Effector memory CD4-positive, alpha-beta T cell (primary cell): ENCODE measurements around the gene DNAH11.

Source experiments
- DNase-seq, 3 donors: peaks; one replicate each; pipeline ENCODE4 v3.0.0-alpha.2; 2020
- H3K27ac ChIP-seq: 2 replicates; pipeline ENCODE4 v1.7.0; 2013; ENCODE audit warnings: mild to moderate bottlenecking, low read length, moderate library complexity; ENCODE audit not compliant: insufficient read depth, poor library complexity, severe bottlenecking
- H3K27me3 ChIP-seq: replicated peaks from 2 replicates; pipeline ENCODE4 v1.7.0; 2013; ENCODE audit warnings: mild to moderate bottlenecking, low read length; ENCODE audit not compliant: insufficient read depth, control insufficient read depth, poor library complexity, severe bottlenecking
- H3K36me3 ChIP-seq: 2 replicates; pipeline ENCODE4 v1.7.0; 2013; ENCODE audit warnings: mild to moderate bottlenecking, low read length, moderate library complexity; ENCODE audit not compliant: control insufficient read depth, insufficient read depth
- H3K4me1 ChIP-seq: 2 replicates; pipeline ENCODE4 v1.7.0; 2013; ENCODE audit warnings: low read length, mild to moderate bottlenecking; ENCODE audit not compliant: control insufficient read depth, insufficient read depth, poor library complexity, severe bottlenecking
- H3K4me3 ChIP-seq: 2 replicates; pipeline ENCODE4 v1.7.0; 2013; ENCODE audit warnings: low read length, low read depth, mild to moderate bottlenecking; ENCODE audit not compliant: insufficient read depth, poor library complexity, severe bottlenecking
- H3K9me3 ChIP-seq: 2 replicates; pipeline ENCODE4 v1.7.0; 2013; ENCODE audit warnings: mild to moderate bottlenecking, low read length, moderate library complexity; ENCODE audit not compliant: control insufficient read depth

The DNAH11 gene

DNA sequence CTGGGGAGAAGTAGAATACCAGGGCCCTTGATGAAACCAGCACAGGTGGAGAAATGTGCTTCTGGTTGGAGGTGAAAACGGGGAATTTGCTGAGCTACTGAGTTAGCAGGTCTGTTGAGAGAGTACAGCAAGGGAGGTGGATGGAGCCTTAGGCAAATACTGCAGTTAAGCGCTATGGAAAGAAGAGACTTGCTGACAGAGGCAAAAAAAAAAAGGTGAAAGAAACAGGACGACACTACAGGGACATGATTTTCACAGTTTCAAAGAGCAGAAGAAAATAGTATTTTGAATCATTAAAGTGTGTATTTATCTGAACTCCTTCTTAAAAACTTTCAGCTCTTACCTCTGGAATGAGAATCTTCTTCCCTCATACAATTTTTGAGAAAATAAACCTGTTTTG is 159.5 kb downstream of the DNAH11 start:
- Histone ChIP-seq H3K4me1 (no peaks in the 10 kb centered on the region), H3K36me3 (no peaks in the 10 kb centered on the region), H3K27ac (no peak overlapping the region), H3K27me3 (no peaks in the 10 kb centered on the region), H3K9me3 (no peaks in the 10 kb centered on the region), H3K4me3 (no peak overlapping the region)
- no peak for DNase-seq

DNA sequence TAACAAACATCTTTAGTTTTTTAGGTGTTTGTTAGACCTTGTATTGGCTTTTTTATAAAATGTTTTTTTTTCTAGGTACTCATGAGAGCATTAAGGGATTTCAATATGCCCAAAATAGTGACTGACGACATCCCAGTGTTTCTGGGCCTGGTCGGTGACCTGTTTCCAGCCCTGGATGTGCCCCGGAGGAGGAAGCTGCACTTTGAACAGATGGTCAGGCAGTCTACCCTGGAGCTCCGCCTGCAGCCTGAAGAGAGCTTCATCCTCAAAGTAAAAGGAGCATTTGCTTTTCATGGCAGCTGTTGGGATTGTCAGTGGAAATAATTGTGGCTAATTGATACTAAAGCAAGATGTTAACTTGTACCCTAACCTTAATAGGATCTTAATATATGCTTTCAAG is 161.5 kb downstream of the DNAH11 start:
- H3K27ac ChIP-seq: no peak overlapping the region
- H3K27me3 ChIP-seq: no peaks in the 10 kb centered on the region
- no peaks in the 10 kb centered on the region for H3K9me3 ChIP-seq
- H3K4me1 ChIP-seq: no peaks in the 10 kb centered on the region
- no peaks in the 10 kb centered on the region for H3K36me3 ChIP-seq
- no peak for DNase-seq
- H3K4me3 ChIP-seq: no peak overlapping the region

DNA sequence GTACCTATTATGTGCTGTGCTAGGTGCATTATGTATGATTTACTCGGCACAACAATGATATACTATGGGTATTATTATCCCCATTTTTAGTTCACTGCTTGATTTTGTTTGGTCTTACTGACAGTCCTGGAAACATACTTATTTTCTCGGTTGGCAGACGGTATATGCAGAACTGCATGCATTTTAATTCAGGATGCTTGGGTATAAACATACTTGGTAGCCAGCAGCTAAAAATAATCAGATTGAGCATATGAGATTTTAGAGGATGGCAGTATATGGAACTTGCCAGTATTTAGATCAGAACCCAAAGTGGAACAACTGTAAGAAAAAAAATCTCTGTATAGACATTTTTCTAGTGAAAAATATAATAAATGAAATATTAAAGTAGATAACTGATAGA is 163.3 kb downstream of the DNAH11 start:
- Histone ChIP-seq H3K27me3 (no peaks in the 10 kb centered on the region), H3K36me3 (no peaks in the 10 kb centered on the region), H3K4me1 (no peaks in the 10 kb centered on the region), H3K27ac (no peak overlapping the region), H3K4me3 (no peak overlapping the region), H3K9me3 (no peaks in the 10 kb centered on the region)
- DNase-seq: no peak

DNA sequence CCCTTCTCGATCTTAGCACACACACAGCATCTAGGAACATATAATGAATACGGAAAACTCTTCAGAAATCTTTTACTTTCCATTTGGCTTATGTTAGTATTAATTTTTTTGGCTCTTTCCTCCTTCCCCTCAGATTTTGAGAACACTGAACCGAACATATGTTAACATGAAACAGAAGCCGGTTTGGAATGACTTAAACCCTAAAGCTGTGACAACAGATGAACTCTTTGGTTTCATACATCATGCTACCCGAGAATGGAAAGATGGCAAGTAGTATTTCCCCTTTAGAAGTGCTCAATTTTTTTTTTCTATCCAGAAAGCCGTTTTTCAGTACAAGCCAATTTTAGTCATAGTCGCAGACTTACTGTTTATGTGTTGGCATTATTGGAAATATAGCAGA is 164.7 kb downstream of the DNAH11 start:
- no peaks in the 10 kb centered on the region for H3K36me3 ChIP-seq
- H3K4me1 ChIP-seq: no peaks in the 10 kb centered on the region
- H3K27ac ChIP-seq: no peak overlapping the region
- no peaks in the 10 kb centered on the region for H3K9me3 ChIP-seq
- no peak for DNase-seq
- no peak overlapping the region for H3K4me3 ChIP-seq
- no peaks in the 10 kb centered on the region for H3K27me3 ChIP-seq

DNA sequence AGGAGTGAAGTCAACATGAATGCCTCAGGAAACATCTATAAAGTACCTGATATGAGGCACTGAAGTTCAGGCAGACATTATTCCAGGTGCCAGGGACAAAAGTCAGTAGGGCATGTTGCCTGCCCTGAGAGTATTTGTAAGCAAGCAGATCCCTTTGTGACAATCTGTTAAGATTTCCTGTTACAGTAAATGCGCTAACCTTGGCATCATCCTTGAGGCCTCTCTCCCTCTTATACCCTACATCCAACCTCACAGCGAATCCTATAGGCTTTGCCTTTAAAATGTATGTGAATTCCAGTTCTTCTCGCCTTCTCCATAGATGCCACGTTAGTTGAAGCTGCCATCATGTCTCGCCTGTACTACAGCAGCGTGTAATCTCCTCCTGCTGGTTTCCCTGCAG is 165.3 kb downstream of the DNAH11 start:
- H3K9me3 ChIP-seq: no peaks in the 10 kb centered on the region
- H3K4me1 ChIP-seq: no peaks in the 10 kb centered on the region
- H3K4me3 ChIP-seq: no peak overlapping the region
- no peak for DNase-seq
- no peaks in the 10 kb centered on the region for H3K27me3 ChIP-seq
- no peak overlapping the region for H3K27ac ChIP-seq
- H3K36me3 ChIP-seq: no peaks in the 10 kb centered on the region

DNA sequence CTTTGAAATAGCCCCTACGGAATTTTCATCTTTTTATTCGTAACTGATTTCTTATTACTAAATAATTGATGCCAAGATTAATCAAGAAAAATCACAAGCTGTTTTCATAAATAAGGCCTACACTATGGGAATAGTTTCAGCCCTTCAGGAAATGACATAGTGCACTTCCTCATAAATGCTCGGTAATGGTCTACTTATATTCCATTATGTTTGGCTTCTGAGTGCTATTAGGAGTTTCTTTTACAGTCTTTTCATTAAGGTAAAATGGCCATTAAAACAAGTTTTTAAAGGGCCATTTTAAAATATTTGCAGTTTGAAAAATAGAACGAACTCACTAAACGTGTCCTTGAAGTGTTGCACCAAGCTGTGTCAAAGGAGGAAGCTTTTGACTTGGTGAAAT is 174.5 kb downstream of the DNAH11 start:
- H3K27me3 ChIP-seq: no peaks in the 10 kb centered on the region
- H3K4me3 ChIP-seq: no peak overlapping the region
- DNase-seq: no peak
- no peaks in the 10 kb centered on the region for H3K4me1 ChIP-seq
- H3K36me3 ChIP-seq: no peaks in the 10 kb centered on the region
- H3K9me3 ChIP-seq: no peaks in the 10 kb centered on the region
- no peak overlapping the region for H3K27ac ChIP-seq

DNA sequence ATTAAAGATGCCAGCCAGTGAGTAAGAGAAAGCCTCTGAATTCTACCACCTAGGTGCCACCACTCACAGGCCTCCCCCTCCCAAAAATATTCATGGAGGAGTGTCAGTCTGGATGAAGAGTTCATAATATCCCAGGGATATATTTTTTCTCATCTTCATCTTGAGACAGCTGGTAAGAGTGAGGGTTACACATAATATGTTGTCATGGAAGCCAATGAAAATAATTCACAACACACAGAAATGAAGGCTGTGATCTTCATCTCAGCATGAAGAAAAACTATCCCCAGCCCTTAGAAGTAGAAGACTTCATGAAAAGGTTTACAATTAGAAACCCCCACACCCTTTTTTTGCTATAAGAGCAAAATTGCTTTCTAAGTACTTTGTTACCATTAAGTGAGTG is 175.6 kb downstream of the DNAH11 start:
- Histone ChIP-seq H3K9me3 (no peaks in the 10 kb centered on the region), H3K4me1 (no peaks in the 10 kb centered on the region), H3K27me3 (no peaks in the 10 kb centered on the region), H3K4me3 (no peak overlapping the region), H3K27ac (no peak overlapping the region), H3K36me3 (no peaks in the 10 kb centered on the region)
- no peak for DNase-seq

DNA sequence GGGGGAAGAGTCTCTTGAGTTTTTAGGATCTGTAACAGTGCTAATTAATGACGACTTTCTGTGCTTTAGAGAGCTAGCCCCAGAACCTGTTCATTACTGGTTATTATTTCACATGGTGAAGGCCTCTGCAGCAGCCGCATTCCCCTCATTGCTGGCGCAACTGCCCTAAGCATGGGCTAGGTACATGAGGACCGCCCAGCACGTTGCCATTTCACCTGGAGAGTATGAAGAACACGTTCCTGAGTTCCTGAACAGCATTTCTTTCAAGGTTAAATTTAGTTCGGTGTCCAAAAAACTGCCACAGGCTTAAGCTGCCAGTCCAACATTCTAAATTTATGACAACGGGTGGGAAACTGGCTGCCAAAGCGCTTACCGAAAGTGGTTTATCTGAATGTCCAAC is 177.0 kb downstream of the DNAH11 start:
- Histone ChIP-seq H3K27ac (no peak overlapping the region), H3K4me3 (no peak overlapping the region), H3K27me3 (no peaks in the 10 kb centered on the region), H3K4me1 (no peaks in the 10 kb centered on the region), H3K9me3 (no peaks in the 10 kb centered on the region), H3K36me3 (no peaks in the 10 kb centered on the region)
- no peak for DNase-seq

DNA sequence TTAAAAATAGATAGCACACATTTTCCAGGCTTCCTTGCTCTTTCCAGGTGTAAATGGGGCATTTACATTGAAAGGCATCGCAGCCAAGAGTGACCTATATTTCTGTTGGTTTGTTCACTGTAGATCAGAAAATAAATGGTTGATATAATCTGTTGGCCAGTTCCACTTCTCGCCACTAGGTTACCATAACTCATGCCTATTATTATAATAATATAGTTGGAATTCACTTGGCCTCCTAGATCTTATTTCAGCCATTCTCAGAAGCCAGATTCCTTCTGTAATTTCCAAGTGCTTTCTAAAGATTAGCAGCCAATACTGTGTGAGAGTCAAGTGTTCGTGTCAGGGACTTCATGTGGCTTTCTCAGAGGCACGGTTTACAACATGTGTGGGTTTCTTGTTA is 179.5 kb downstream of the DNAH11 start:
- no peak overlapping the region for H3K4me3 ChIP-seq
- no peaks in the 10 kb centered on the region for H3K9me3 ChIP-seq
- no peak for DNase-seq
- no peaks in the 10 kb centered on the region for H3K36me3 ChIP-seq
- no peak overlapping the region for H3K27ac ChIP-seq
- no peaks in the 10 kb centered on the region for H3K4me1 ChIP-seq
- H3K27me3 ChIP-seq: no peaks in the 10 kb centered on the region

DNA sequence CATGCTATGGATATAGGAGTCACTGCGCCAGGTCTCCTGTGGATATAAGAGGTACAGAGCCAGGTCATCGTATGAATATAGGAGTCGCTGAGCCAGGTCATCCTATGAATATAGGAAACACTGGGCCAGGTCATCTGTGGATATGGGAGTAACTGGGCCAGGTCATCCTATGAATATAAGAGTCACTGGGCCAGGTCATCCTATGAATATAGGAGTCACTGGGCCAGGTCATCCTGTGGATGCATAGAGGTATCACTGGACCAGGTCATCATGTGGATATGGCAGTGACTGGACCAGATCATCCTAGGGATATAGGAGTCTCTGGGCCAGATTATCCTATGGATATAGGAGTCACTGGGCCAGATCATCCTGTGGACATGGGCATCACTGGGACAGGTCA is 181.7 kb downstream of the DNAH11 start:
- Histone ChIP-seq H3K36me3 (no peaks in the 10 kb centered on the region), H3K9me3 (no peaks in the 10 kb centered on the region), H3K27ac (no peak overlapping the region), H3K4me1 (no peaks in the 10 kb centered on the region), H3K27me3 (no peaks in the 10 kb centered on the region), H3K4me3 (no peak overlapping the region)
- no peak for DNase-seq

DNA sequence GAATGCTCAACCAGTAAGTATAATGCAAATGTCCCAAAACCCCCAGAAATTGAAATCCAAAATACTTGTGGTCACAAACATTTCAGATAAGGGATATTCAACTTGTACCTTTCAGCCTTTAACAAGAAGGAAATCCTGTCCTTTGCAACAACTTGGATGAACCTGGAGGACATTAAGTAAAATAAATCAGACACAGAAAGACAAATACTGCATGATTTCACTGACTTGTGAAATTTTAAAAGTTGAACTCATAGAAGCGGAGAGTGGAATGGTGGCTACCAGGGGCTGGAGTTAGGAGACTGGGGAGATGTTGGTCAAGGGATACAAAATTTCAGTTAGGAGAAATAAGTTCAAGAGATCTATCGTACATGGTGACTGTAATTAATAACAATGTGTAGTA is 187.6 kb downstream of the DNAH11 start:
- Histone ChIP-seq H3K4me1 (no peaks in the 10 kb centered on the region), H3K4me3 (no peak overlapping the region), H3K27ac (no peak overlapping the region), H3K36me3 (no peaks in the 10 kb centered on the region), H3K9me3 (no peaks in the 10 kb centered on the region), H3K27me3 (no peaks in the 10 kb centered on the region)
- DNase-seq: no peak
